ENCODE data around the gene GOLGB1.
"Not testable (repeated sequence)": the region's sequence is repeated elsewhere in the genome, so short reads cannot be mapped to it uniquely, and the experiment has no call there.

Gene GOLGB1

DNA sequence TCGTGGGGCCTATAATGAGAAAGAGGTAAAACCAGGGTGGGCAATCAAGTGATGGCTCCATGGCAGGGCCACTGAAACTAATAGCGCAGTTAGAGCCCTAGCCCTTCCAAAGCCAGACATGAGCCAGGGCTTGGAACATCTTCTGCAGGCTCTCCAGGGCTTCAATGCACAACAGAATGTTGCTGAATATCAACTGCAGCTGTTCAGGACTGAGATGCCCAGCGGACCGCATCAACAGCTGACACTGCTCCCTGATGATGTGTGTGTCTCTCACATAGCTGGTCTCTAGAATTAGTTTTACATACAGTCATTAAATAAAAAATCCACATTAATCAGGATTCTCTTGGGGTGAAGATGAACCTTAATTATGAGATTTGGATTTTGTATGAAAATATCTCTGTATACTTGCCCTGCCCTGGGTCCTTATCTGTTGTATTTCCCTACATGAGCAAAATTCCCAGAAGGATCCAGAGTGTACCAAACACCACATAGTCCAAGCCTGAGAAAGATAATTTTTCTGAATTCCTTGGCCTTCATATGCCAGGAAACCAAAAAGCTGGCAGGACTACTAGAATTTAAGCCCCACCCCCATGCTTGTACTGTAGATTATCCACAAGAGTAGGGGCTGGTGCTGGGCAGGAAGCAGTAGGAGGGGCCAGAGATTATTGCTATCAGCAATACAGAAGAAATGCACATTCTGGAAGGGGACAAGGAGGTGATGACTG, 7.7 kb upstream of the GOLGB1 start:
- H3K4me1 Mint-ChIP-seq, result no peaks in the 10 kb centered on the region
- ATAC-seq (no peak), DNase-seq (no peak)
- no peaks in the 10 kb centered on the region for H3K9me3 Mint-ChIP-seq
- no peak overlapping the region for H3K27ac Mint-ChIP-seq
- H3K4me3 Mint-ChIP-seq, result no peak overlapping the region
- H3K36me3 Mint-ChIP-seq (ENCODE audit: low read depth), result no peaks in the 10 kb centered on the region
- H3K27me3 Mint-ChIP-seq, result peaks cover 2% of the 10 kb centered on the region

DNA sequence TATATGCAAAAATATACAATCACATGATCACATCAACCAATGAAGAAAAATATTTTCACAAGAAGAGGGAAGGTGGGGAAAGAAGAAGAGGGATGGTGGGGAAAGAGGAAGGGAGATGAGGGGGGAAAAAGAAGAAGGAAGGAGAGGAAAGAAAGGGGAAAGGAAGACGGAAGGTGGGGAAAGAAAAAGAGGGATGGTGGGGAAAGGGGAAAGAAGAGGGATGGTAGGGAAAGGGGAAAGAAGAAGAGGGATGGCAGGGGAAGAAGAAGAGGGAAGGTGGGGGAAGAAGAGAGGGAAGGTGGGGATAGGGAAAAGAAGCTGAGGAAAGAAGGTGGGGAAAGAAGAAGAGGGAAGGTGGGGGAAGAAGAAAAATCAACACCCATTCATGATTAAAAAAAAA, 3.2 kb upstream of the GOLGB1 start:
- Mint-ChIP-seq H3K9me3 (no peaks in the 10 kb centered on the region), H3K4me3 (no peak overlapping the region), H3K36me3 (ENCODE audit: low read depth) (no peaks in the 10 kb centered on the region), H3K27ac (no peak overlapping the region), H3K4me1 (peaks cover 2% of the 10 kb centered on the region), H3K27me3 (peaks cover 2% of the 10 kb centered on the region)
- DNase-seq, result no peak
- no peak for ATAC-seq

DNA sequence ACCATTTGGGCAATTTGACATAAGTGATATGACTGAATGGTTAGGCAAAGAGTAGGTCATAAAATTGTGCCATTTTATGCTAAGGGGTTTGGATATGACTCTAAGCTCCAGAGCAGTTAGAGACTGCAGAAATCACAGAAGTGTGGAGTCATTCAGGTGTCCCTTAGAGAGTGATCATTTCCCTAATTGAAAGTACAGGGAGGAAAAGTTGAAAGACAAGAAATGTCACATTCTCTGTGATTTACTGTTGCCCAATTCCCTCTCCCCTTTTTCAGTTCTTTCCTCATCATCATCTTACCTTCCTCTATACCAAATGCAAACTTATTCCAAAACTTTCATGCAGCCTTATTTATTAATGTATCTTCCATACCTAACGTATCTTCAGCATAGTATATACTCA, 2.7 kb upstream of the GOLGB1 start:
- Mint-ChIP-seq H3K9me3 (no peaks in the 10 kb centered on the region), H3K27ac (no peak overlapping the region), H3K27me3 (peaks cover 2% of the 10 kb centered on the region), H3K36me3 (ENCODE audit: low read depth) (no peaks in the 10 kb centered on the region), H3K4me3 (no peak overlapping the region), H3K4me1 (peaks cover 4% of the 10 kb centered on the region)
- no peak for DNase-seq
- no peak for ATAC-seq

- H3K36me3 Mint-ChIP-seq (ENCODE audit: low read depth), result no peaks in the 10 kb centered on the region
- H3K9me3 Mint-ChIP-seq, result no peaks in the 10 kb centered on the region
These were observed 510 bp upstream of the GOLGB1 start for GRCh38 chr3:121750087-121750415.

GRCh38 chr3:121748680-121749275, 763 bp downstream of the GOLGB1 start:
- Mint-ChIP-seq H3K4me1 (peaks cover 8% of the 10 kb centered on the region), H3K27me3 (peaks cover 2% of the 10 kb centered on the region), H3K36me3 (ENCODE audit: low read depth) (no peaks in the 10 kb centered on the region), H3K27ac (no peak overlapping the region), H3K4me3 (no peak overlapping the region), H3K9me3 (no peaks in the 10 kb centered on the region)
- DNase-seq (no peak), ATAC-seq (peak; percentile 14)

More at GRCh38 chr3:121750087-121750415, 510 bp upstream of the GOLGB1 start:
- H3K4me3 Mint-ChIP-seq, result no peak overlapping the region
- H3K27ac Mint-ChIP-seq, result no peak overlapping the region
- peaks cover 4% of the 10 kb centered on the region for H3K4me1 Mint-ChIP-seq
- H3K27me3 Mint-ChIP-seq, result peaks cover 2% of the 10 kb centered on the region
- no peak for ATAC-seq
- DNase-seq, result no peak

DNA sequence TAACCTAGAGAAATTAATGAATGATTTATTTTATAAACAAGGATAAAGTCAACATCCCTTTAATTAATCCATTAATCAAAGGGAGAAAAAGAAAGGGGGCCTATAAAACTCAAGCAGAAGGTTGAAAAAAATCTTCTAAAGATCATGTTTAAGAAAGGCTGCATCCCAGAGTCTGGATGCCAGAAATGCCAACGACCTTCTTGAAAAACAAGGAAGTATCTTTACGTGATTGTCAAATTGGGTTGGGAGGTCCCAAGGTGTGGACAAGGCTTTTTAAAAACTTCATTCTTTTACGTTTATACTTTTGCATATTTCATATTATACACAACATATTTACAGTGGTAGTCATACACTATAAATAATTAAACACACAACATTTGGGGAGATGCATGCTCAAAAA, 1.6 kb downstream of the GOLGB1 start:
- ATAC-seq, result no peak
- Mint-ChIP-seq H3K27ac (no peak overlapping the region), H3K9me3 (no peaks in the 10 kb centered on the region), H3K36me3 (ENCODE audit: low read depth) (peaks cover 3% of the 10 kb centered on the region), H3K4me1 (peaks cover 8% of the 10 kb centered on the region), H3K4me3 (no peak overlapping the region), H3K27me3 (no peaks in the 10 kb centered on the region)
- DNase-seq, result no peak

DNA sequence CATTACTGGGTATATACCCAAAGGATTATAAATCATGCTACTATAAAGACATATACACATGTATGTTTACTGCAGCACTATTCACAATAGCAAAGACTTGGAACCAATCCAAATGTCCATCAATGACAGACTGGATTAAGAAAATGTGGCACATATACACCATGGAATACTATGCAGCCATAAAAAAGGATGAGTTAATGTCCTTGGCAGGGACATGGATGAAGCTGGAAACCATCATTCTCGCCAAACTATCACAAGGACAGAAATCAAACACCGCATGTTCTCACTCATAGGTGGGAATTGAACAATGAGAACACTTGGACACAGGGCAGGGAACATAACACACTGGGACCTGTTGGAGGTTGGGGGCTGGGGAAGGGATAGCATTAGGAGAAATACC, 6.4 kb downstream of the GOLGB1 start:
- H3K9me3 Mint-ChIP-seq, H3K4me3 Mint-ChIP-seq, DNase-seq, H3K27ac Mint-ChIP-seq, H3K27me3 Mint-ChIP-seq, ATAC-seq: not testable (repeated sequence)
- Mint-ChIP-seq H3K36me3 (ENCODE audit: low read depth) (peaks cover 17% of the 10 kb centered on the region), H3K4me1 (peaks cover 20% of the 10 kb centered on the region)

DNA sequence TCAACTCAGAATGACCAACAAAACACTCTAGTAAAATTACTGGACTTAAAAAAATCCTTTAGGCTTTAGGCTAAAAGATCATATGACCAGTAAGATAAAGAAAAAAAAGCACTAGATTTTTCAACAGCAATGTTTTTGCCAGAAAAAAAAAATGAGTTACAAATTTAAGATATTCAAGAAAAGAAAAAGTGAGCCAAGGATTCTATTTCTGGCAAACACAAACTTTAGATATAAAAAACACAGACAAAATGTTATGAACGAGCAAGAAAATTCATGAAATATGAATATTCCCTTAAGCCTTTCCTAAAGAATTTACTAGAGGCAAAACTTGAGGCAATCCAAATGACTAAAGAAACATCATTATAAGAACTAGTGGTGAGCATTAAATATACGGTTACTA, 8.6 kb downstream of the GOLGB1 start:
- H3K36me3 Mint-ChIP-seq (ENCODE audit: low read depth), result peaks cover 21% of the 10 kb centered on the region
- H3K27ac Mint-ChIP-seq, result no peak overlapping the region
- DNase-seq (no peak), ATAC-seq (no peak)
- no peaks in the 10 kb centered on the region for H3K9me3 Mint-ChIP-seq
- no peaks in the 10 kb centered on the region for H3K27me3 Mint-ChIP-seq
- H3K4me1 Mint-ChIP-seq, result peaks cover 25% of the 10 kb centered on the region
- no peak overlapping the region for H3K4me3 Mint-ChIP-seq

- no peak for ATAC-seq
- Mint-ChIP-seq H3K36me3 (ENCODE audit: low read depth) (peaks cover 21% of the 10 kb centered on the region), H3K27ac (no peak overlapping the region), H3K27me3 (no peaks in the 10 kb centered on the region), H3K4me3 (no peak overlapping the region), H3K4me1 (peaks cover 33% of the 10 kb centered on the region), H3K9me3 (no peaks in the 10 kb centered on the region)
- no peak for DNase-seq
These were observed 9.6 kb downstream of the GOLGB1 start for GRCh38 chr3:121739902-121740301.

GRCh38 chr3:121737644-121738043, 11.9 kb downstream of the GOLGB1 start:
- Mint-ChIP-seq H3K9me3 (no peaks in the 10 kb centered on the region), H3K27me3 (no peaks in the 10 kb centered on the region), H3K4me3 (no peak overlapping the region), H3K36me3 (ENCODE audit: low read depth) (peaks cover 15% of the 10 kb centered on the region), H3K27ac (no peak overlapping the region), H3K4me1 (peaks cover 35% of the 10 kb centered on the region)
- ATAC-seq (no peak), DNase-seq (no peak)

- no peak for DNase-seq
- peaks cover 9% of the 10 kb centered on the region for H3K36me3 Mint-ChIP-seq (ENCODE audit: low read depth)
- H3K27me3 Mint-ChIP-seq, result no peaks in the 10 kb centered on the region
- H3K9me3 Mint-ChIP-seq, result no peaks in the 10 kb centered on the region
- peak; percentile 82 for ATAC-seq
- H3K27ac Mint-ChIP-seq, result no peak overlapping the region
- H3K4me3 Mint-ChIP-seq, result no peak overlapping the region
- H3K4me1 Mint-ChIP-seq, result peaks cover 35% of the 10 kb centered on the region
These were observed 13.4 kb downstream of the GOLGB1 start for GRCh38 chr3:121736112-121736511.

DNA sequence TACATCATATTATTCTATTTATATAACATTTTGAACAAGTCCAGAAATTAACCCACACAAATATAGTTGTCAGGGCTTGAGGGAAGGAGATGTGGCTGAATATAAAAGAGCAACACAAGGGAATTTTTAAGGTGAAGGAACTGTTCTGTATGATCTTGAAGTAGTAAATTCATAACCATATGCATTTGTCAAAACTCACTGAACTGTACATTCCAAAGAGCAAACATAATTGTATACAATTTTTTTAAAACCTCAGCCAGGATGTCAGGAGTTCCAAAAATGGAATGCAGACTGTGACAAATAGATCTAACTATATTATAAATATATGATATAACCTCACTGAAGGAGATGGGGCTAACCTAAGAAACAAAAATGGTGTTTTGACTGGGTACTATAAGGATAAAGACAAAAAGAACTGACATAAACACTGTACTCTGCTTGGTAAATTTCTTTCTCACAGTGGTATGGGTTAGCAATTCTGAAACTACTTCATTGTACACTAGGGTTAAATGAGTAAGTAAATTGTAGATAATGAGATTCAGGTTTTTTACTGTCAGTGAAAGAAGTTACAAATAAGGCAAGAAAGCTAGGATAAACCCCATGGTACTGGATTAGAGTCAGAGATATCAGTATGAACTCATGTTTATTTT, 14.4 kb downstream of the GOLGB1 start:
- H3K27me3 Mint-ChIP-seq, result no peaks in the 10 kb centered on the region
- H3K4me3 Mint-ChIP-seq, result no peak overlapping the region
- H3K4me1 Mint-ChIP-seq, result peaks cover 33% of the 10 kb centered on the region
- DNase-seq, result no peak
- H3K27ac Mint-ChIP-seq, result no peak overlapping the region
- no peaks in the 10 kb centered on the region for H3K9me3 Mint-ChIP-seq
- peak; percentile 87 for ATAC-seq
- H3K36me3 Mint-ChIP-seq (ENCODE audit: low read depth), result peaks cover 11% of the 10 kb centered on the region

DNA sequence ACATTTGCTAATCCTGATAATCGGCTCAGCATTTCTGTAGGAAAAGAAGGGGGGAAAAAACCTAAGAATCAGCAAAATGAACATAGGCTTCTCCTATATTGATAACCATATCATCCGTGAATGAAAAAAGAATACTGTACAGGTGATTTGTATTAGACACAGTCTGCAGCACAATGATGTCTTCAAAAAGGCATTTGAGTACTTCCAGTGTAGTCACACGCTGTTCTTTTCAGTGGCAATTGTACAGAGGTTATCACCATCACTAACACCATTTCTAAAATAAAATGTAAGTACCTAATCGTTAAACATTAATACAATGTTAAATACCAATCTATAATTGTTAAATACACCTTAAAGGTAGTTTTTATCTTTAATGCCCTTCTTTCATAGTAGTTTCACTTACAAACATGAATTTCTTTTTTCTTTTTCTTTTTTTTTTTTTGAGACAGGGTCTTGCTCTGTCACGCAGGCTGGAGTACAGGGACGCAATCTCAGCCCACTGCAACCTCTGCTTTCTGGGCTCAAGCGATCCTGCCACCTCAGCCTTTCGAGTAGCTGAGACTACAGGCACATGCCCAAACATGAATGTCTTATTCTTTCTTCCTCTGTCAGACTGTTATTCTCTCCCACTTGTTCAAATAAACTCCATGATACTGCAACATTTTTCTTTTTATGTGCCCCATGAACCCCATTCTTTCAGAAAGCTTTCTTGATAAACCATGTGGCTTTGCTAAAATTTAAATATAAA, 18.4 kb downstream of the GOLGB1 start:
- no peaks in the 10 kb centered on the region for H3K27me3 Mint-ChIP-seq
- H3K4me3 Mint-ChIP-seq, result no peak overlapping the region
- ATAC-seq, result no peak
- peaks cover 9% of the 10 kb centered on the region for H3K36me3 Mint-ChIP-seq (ENCODE audit: low read depth)
- H3K9me3 Mint-ChIP-seq, result no peaks in the 10 kb centered on the region
- no peak for DNase-seq
- H3K27ac Mint-ChIP-seq, result no peak overlapping the region
- H3K4me1 Mint-ChIP-seq, result peaks cover 17% of the 10 kb centered on the region

GRCh38 chr3:121724130-121724529, 25.4 kb downstream of the GOLGB1 start:
- peaks cover 41% of the 10 kb centered on the region for H3K36me3 Mint-ChIP-seq (ENCODE audit: low read depth)
- no peak overlapping the region for H3K27ac Mint-ChIP-seq

DNA sequence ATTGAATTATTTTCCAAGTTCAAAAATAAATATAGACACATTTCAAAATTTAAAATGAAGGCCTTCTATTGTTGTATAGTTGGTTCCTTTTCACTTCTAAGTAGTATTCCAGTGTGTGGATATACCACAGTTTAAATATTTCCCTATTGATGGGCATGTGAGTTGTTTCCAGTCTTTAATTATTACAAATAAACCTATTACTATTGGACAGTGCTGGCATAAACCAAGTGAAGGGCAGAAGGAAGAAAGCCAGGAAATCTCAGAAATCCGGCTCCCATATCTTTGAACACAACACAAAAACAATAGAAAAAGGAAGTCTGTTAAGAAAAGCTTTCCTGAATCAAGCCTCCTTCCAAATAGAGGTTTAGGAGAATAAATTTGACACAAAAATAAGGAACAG, 26.1 kb downstream of the GOLGB1 start:
- DNase-seq (no peak), ATAC-seq (no peak)
- no peak overlapping the region for H3K27ac Mint-ChIP-seq
- H3K27me3 Mint-ChIP-seq, result no peaks in the 10 kb centered on the region
- no peaks in the 10 kb centered on the region for H3K9me3 Mint-ChIP-seq
- no peak overlapping the region for H3K4me3 Mint-ChIP-seq
- H3K36me3 Mint-ChIP-seq (ENCODE audit: low read depth), result peaks cover 44% of the 10 kb centered on the region
- H3K4me1 Mint-ChIP-seq, result peaks cover 5% of the 10 kb centered on the region

More at GRCh38 chr3:121724130-121724529, 25.4 kb downstream of the GOLGB1 start:
- Mint-ChIP-seq H3K27me3 (no peaks in the 10 kb centered on the region), H3K4me3 (no peak overlapping the region), H3K4me1 (peaks cover 2% of the 10 kb centered on the region), H3K9me3 (no peaks in the 10 kb centered on the region)
- ATAC-seq, result no peak
- no peak for DNase-seq
